ENCODE results near the gene BAG1.

DNA sequence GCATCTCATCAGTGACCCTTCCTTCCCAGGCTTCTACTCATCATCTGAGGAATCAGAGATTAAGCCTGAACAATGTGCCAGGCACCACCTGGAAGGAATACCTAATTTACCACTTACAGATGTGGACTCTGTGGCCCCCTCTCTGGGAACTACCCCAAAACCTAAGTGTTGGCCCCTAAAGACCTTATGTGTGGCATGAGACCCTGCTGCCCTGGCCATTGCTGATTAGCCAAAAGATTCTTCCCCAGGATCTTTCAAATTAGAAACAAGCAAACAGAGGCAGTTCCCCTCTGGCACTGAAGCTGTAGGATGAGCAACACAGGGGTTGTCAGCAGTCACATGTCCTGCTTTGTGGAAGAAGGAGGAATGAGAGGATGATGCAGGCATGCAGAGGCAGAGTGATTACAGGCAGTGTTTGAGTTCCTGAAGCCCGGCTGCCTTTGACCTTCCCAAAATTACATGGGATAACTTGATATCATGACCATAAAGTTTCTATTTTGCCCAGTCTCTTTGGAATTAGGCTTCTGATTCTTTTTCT lies 14.0 kb downstream of the BAG1 start:
- no peak for TF ChIP-seq POLR2AphosphoS5 (IDR thresholded peaks at IDR 0.05)
- TF ChIP-seq, protein P1, sequence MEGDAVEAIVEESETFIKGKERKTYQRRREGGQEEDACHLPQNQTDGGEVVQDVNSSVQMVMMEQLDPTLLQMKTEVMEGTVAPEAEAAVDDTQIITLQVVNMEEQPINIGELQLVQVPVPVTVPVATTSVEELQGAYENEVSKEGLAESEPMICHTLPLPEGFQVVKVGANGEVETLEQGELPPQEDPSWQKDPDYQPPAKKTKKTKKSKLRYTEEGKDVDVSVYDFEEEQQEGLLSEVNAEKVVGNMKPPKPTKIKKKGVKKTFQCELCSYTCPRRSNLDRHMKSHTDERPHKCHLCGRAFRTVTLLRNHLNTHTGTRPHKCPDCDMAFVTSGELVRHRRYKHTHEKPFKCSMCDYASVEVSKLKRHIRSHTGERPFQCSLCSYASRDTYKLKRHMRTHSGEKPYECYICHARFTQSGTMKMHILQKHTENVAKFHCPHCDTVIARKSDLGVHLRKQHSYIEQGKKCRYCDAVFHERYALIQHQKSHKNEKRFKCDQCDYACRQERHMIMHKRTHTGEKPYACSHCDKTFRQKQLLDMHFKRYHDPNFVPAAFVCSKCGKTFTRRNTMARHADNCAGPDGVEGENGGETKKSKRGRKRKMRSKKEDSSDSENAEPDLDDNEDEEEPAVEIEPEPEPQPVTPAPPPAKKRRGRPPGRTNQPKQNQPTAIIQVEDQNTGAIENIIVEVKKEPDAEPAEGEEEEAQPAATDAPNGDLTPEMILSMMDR (IDR thresholded peaks at IDR 0.05), result no peak
- no peak for TF ChIP-seq POLR2A (IDR thresholded peaks at IDR 0.05)
- TF ChIP-seq EP300 (IDR thresholded peaks at IDR 0.05), result no peak

Data from upper lobe of left lung (tissue), 4 donors.